MCF 10A (cell line): ENCODE measurements around the gene HYLS1. TPM values are rescaled to one million over a fixed set of nuclear protein-coding genes. Genes with fewer than 3 reads are reported as not detected.

ENCODE experiments used
- BruUV-seq: library from RNA; stranded (reverse); fragments of 400-500 nt; replicated peaks from 2 replicates; lab custom pipeline; 2021; lab: Mats Ljungman, UMichigan
- CTCF ChIA-PET: fragments of 300-600 bp; sonication (Branson Sonifier 250); formaldehyde crosslinking; extraction: SDS; loops from one replicate; lab custom pipeline; 2021; ENCODE audit warnings: antibody characterized with exemption, inconsistent platforms; lab: Yijun Ruan, JAX
- POLR2A ChIA-PET: fragments of 300-600, 350-650 bp; sonication (Branson Sonifier 250); formaldehyde crosslinking; extraction: SDS; loops from one replicate; lab custom pipeline; 2020; ENCODE audit warnings: antibody characterized with exemption, inconsistent platforms; lab: Yijun Ruan, JAX
- DNase-seq: peaks from one replicate; pipeline ENCODE4 v3.0.0-alpha.2; 2018; ENCODE audit not compliant: unreplicated experiment
- H3K27ac Mint-ChIP-seq: one replicate; pipeline ENCODE4 v1.8.0; 2022; ENCODE audit warnings: mild to moderate bottlenecking, low read depth, mixed read lengths; ENCODE audit not compliant: unreplicated experiment
- H3K27me3 Mint-ChIP-seq: one replicate; pipeline ENCODE4 v1.8.0; 2022; ENCODE audit warnings: mixed read lengths; ENCODE audit not compliant: insufficient read depth, unreplicated experiment
- H3K36me3 Mint-ChIP-seq: one replicate; pipeline ENCODE4 v1.8.0; 2022; ENCODE audit warnings: mild to moderate bottlenecking, moderate library complexity, mixed read lengths; ENCODE audit not compliant: insufficient read depth, unreplicated experiment
- H3K4me1 Mint-ChIP-seq: one replicate; pipeline ENCODE4 v1.8.0; 2022; ENCODE audit warnings: mixed read lengths; ENCODE audit not compliant: insufficient read depth, unreplicated experiment
- H3K4me3 Mint-ChIP-seq: one replicate; pipeline ENCODE4 v1.8.0; 2022; ENCODE audit warnings: mild to moderate bottlenecking, moderate library complexity, mixed read lengths; ENCODE audit not compliant: unreplicated experiment
- H3K9me3 Mint-ChIP-seq: one replicate; pipeline ENCODE4 v1.8.0; 2022; ENCODE audit warnings: mixed read lengths; ENCODE audit not compliant: unreplicated experiment
- intact Hi-C: fragments of 100-400 bp; cut with micrococcal nuclease; formaldehyde crosslinking; loops from 2 replicates; pipeline ENCODE4 v1.14.1; 2022
- total RNA-seq: library from RNA; stranded (reverse); gene quantifications from 2 replicates; pipeline ENCODE4 v1.2.3, GENCODE V29; 2022
- TF ChIP-seq, protein P1 (sequence below): fragments of 200-600 bp; IDR thresholded peaks from one replicate; pipeline ENCODE4 v1.8.0; 2022; ENCODE audit warnings: antibody characterized with exemption, mild to moderate bottlenecking; ENCODE audit not compliant: unreplicated experiment

The HYLS1 gene
- total RNA-seq, 1 experiment from 2014 or later, result 10.2 TPM

DNA sequence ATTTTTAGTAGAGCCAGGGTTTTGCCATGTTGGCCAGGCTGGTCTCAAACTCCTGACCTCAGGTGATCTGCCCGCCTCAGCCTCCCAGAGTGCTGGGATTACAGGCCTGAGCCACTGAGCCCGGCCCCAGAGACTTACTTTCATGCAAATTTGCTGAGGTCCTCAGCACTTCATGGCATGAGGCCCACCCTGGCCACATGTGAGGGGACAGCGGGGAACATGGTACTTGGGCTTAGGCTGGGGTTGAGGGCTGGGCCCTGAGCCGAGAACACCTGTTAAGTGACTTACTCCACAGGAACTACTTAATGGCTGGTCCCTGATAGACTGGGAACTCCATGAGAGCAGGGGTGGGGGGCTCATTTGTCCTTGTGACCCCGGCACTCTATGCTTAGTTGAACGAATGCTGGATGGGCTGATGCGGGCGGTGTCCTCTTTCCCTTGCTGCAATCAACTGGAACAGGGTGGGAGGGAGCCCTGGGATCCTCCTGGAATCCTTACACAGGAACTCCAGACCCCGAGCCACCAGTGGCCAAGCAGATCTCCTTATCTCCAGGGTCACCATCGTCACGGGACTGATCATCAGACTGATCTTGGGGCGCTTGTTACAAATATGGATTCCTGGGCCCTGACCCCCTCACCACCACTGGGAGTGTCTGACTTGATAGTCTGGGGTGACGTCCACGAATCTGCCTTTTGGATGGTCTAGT lies 59.4 kb downstream of the HYLS1 start:
- Mint-ChIP-seq H3K9me3 (no peaks in the 10 kb centered on the region), H3K4me3 (no peak overlapping the region), H3K4me1 (peaks cover 14% of the 10 kb centered on the region), H3K27ac (no peak overlapping the region), H3K27me3 (no peaks in the 10 kb centered on the region), H3K36me3 (no peaks in the 10 kb centered on the region)
- ChIA-PET POLR2A (no interaction called here), CTCF (interaction anchor here (0.7 to 7.4 kb wide), 2 partner anchors 115 kb away, joined by 3 to 137 read pairs; partner anchors contain the start of gene CDON)
- TF ChIP-seq, protein P1, sequence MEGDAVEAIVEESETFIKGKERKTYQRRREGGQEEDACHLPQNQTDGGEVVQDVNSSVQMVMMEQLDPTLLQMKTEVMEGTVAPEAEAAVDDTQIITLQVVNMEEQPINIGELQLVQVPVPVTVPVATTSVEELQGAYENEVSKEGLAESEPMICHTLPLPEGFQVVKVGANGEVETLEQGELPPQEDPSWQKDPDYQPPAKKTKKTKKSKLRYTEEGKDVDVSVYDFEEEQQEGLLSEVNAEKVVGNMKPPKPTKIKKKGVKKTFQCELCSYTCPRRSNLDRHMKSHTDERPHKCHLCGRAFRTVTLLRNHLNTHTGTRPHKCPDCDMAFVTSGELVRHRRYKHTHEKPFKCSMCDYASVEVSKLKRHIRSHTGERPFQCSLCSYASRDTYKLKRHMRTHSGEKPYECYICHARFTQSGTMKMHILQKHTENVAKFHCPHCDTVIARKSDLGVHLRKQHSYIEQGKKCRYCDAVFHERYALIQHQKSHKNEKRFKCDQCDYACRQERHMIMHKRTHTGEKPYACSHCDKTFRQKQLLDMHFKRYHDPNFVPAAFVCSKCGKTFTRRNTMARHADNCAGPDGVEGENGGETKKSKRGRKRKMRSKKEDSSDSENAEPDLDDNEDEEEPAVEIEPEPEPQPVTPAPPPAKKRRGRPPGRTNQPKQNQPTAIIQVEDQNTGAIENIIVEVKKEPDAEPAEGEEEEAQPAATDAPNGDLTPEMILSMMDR, result no peak
- intact Hi-C loops, result no loop called here
- no peak for DNase-seq
- BruUV-seq, result no TSS peak

DNA sequence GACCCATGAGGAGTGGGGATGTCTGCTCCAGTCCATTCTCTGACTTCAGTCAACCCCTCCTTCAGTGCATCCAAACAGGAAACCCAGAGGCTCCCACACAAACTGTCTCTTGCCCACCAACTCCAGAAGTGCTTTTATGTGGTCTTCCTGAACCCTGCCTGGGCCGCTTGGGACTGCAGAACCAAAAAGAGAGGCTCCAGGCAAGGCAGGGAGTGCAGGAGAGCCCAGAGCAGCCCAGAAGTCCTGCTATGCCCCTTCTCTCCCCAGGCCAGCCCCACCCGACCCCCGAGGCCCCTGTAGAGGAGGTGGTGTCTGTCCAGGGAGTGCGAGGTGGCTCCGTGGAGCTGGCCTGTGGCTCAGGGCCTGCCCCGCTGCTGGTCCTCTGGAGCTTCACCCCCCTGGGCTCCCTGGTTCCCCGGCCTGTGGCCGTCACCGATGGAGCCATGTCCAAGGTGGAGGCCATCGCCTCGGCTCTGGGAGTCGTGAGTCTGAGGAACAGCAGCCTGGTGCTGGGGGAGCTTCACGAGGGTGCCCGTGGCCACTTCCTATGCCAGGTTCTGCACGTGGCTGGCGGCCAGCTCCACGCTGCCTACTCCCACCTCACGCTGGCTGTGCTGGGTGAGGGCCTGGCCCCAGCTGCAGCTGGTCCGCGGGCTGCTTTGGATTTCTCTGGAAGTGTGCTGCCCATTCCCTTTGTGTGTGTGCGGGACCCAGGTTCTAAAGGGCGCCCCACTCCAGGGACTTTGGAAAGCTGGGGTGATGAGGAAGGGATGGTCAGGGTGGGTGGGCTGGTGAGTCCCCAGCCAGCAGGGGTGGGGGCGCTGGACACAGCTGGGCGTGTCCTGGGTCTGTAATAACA lies 60.2 kb downstream of the HYLS1 start:
- TF ChIP-seq, protein P1, result no peak
- ChIA-PET CTCF (interaction anchor here (0.7 to 1.9 kb wide), 3 partner anchors 24 to 246 kb away, joined by 3 to 5 read pairs (median 3); no protein-coding TSS in a partner anchor), POLR2A (no interaction called here)
- Mint-ChIP-seq H3K4me3 (no peak overlapping the region), H3K27ac (no peak overlapping the region), H3K36me3 (no peaks in the 10 kb centered on the region), H3K4me1 (peaks cover 9% of the 10 kb centered on the region), H3K27me3 (no peaks in the 10 kb centered on the region), H3K9me3 (no peaks in the 10 kb centered on the region)
- BruUV-seq, result no TSS peak
- no peak for DNase-seq
- intact Hi-C loops, result no loop called here

DNA sequence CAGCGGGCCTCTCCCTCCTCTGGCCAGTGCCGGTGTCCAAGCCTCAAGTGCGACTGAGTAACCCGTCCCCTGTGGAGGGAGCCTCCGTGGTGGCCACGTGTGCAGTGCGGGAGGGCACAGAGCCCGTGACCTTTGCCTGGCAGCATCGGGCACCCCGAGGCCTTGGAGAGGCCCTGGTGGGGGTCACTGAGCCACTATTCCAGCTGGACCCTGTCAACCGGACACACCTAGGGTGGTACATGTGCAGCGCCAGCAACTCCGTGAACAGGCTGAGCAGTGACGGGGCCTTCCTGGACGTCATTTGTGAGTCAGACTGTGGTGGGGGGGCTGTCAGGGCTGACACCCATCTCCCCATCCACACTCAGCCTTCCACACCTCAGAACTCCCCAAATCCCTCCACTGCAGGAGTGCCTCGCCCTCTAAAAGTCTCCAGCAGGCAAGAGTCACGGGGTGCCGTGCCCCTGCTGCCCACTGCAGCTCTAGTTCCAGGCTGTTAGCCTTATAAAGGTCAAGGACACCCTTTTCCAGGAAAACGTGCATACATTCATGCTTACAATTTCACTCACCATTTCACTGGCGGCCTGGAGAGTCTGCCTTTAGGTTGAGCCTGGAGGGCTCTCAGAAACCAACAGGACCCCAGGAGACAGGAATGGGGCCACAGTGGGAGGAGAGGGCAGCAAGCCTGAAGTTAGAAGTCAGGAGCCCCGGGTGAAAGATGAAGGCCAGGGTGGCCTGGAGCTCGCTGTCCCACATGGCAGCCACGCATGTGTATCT lies 61.0 kb downstream of the HYLS1 start:
- intact Hi-C loops, result no loop called here

More for the DNA sequence above, 61.0 kb downstream of the HYLS1 start:
- Mint-ChIP-seq H3K4me3 (no peak overlapping the region), H3K27me3 (no peaks in the 10 kb centered on the region), H3K36me3 (no peaks in the 10 kb centered on the region), H3K4me1 (peaks cover 12% of the 10 kb centered on the region), H3K9me3 (no peaks in the 10 kb centered on the region), H3K27ac (no peak overlapping the region)
- no TSS peak for BruUV-seq
- TF ChIP-seq, protein P1, result no peak
- POLR2A ChIA-PET, result interaction anchor here (0.7 kb wide), 1 partner anchor 9 kb away, joined by 3 read pairs; no protein-coding TSS in a partner anchor
- CTCF ChIA-PET, result interaction anchor here (0.7 to 1.9 kb wide), 3 partner anchors 25 to 245 kb away, joined by 3 to 5 read pairs (median 3); no protein-coding TSS in a partner anchor
- no peak for DNase-seq
